Tibial nerve (tissue), 4 donors: ENCODE measurements around the gene SFRP5.

Experiments
- CTCF ChIP-seq, 5 experiments: fragments of 200-600 bp in 3 of 5; fragments of 450-650 bp in 2 of 5; sonication (generic) in 3 of 5; IDR thresholded peaks; one replicate each; pipeline ENCODE4 v1.5.1; 2016 to 2019; ENCODE audit warnings: antibody characterized with exemption in 5 of 5, mild to moderate bottlenecking in 3 of 5, moderate library complexity in 2 of 5
- EP300 ChIP-seq, 2 donors: sonication (generic); formaldehyde crosslinking; IDR thresholded peaks; one replicate each; pipeline ENCODE4 v1.6.1; 2017; ENCODE audit warnings: antibody characterized with exemption in 2 of 2, mild to moderate bottlenecking in 1 of 2
- POLR2A ChIP-seq, 2 donors: fragments of 450-650 bp; IDR thresholded peaks; one replicate each; pipeline ENCODE4 v1.6.1; 2017; ENCODE audit warnings: antibody characterized with exemption in 2 of 2, mild to moderate bottlenecking in 2 of 2, moderate library complexity in 2 of 2

GRCh38 chr10:97718659-97719142 is 53.1 kb downstream of the SFRP5 start:
- TF ChIP-seq CTCF (IDR thresholded peaks at IDR 0.05) (no peak), EP300 (IDR thresholded peaks at IDR 0.05) (peak; percentile 73), POLR2A (IDR thresholded peaks at IDR 0.05) (no peak)
